K562 (cell line): ENCODE results near the gene PRKCQ. TPM values are rescaled to one million over a fixed set of nuclear protein-coding genes. Genes with fewer than 3 reads are reported as not detected.

Experiments
- ATAC-seq: fragments of 200-7000 bp; cut with Tn5 transposase; 3 replicates; pipeline ENCODE4 v1.9.1; 2020; ENCODE audit warnings: moderate library complexity
- BruUV-seq: library from RNA; stranded (reverse); fragments of 400-500 nt; replicated peaks from 2 replicates; lab custom pipeline; 2021; lab: Mats Ljungman, UMichigan
- CTCF ChIA-PET: fragments of 300-600 bp; formaldehyde crosslinking; extraction: SDS; loops from one replicate; lab custom pipeline; 2021; ENCODE audit warnings: low intra/inter-chr PET ratio; lab: Yijun Ruan, JAX
- POLR2A ChIA-PET: fragments of 300-600, 350-650 bp; sonication (Branson Sonifier 250); formaldehyde crosslinking; extraction: SDS; loops from one replicate; lab custom pipeline; 2021; ENCODE audit warnings: antibody characterized with exemption, inconsistent platforms; lab: Yijun Ruan, JAX
- DNase-seq, 4 experiments: peaks; one replicate each; pipeline versions ENCODE4 v3.0.0 to v3.0.0-alpha.2; 2011 to 2018; ENCODE audit warnings: low spot score in 3 of 4, mixed read lengths in 3 of 4; ENCODE audit errors: extremely low read depth in 1 of 4
- FAIRE-seq: peaks from 2 replicates; lab custom pipeline; 2011; peaks lifted over from hg19 to GRCh38; lab: Jason Lieb, UNC
- H2AFZ ChIP-seq: 2 replicates; pipeline ENCODE4 v1.6.0; 2011; ENCODE audit warnings: low read depth, low read length, control low read depth, inconsistent platforms
- H3K27ac ChIP-seq: fragments of 200-600 bp; 3 replicates; pipeline ENCODE4 v1.8.0; 2011; ENCODE audit warnings: low read depth, mild to moderate bottlenecking, control low read depth, inconsistent platforms, low read length, moderate library complexity, mixed read lengths; ENCODE audit errors: extremely low read depth
- H3K27me3 ChIP-seq, 2 experiments: fragments of 300-600 bp in 1 of 2; 2 replicates in 1 of 2; 3 replicates in 1 of 2; pipeline versions ENCODE4 v1.6.0 to v1.8.0; 2011; ENCODE audit warnings: inconsistent platforms in 2 of 2, low read length in 2 of 2, mild to moderate bottlenecking in 1 of 2, mixed read lengths in 1 of 2, moderate library complexity in 1 of 2; ENCODE audit not compliant: control insufficient read depth in 2 of 2, insufficient read depth in 2 of 2
- H3K36me3 ChIP-seq: fragments of 300-600 bp; 3 replicates; pipeline ENCODE4 v1.8.0; 2011; ENCODE audit warnings: mild to moderate bottlenecking, low read length, inconsistent platforms; ENCODE audit not compliant: control insufficient read depth, insufficient read depth
- H3K4me1 ChIP-seq, 2 experiments: fragments of 200-600 bp in 1 of 2; replicated peaks in 1 of 2; 2 replicates in 1 of 2; 3 replicates in 1 of 2; pipeline versions ENCODE4 v1.5.1 to v1.8.0; 2011; ENCODE audit warnings: inconsistent platforms in 2 of 2, low read length in 2 of 2, mild to moderate bottlenecking in 1 of 2, mixed read lengths in 1 of 2, moderate library complexity in 1 of 2; ENCODE audit not compliant: control insufficient read depth in 2 of 2, insufficient read depth in 2 of 2
- H3K4me2 ChIP-seq: 2 replicates; pipeline ENCODE4 v1.6.1; 2011; ENCODE audit warnings: low read length, control low read depth, inconsistent platforms, mixed read lengths; ENCODE audit not compliant: insufficient read depth
- H3K4me3 ChIP-seq: fragments of 200-600 bp; sonication (generic), shearing (Covaris generic); 2 replicates; pipeline ENCODE4 v1.5.1; 2016; ENCODE audit warnings: control low read depth, inconsistent platforms
- H3K79me2 ChIP-seq: fragments of 200-600 bp; 3 replicates; pipeline ENCODE4 v1.8.0; 2011; ENCODE audit warnings: low read length, inconsistent platforms; ENCODE audit not compliant: control insufficient read depth, insufficient read depth
- H3K9ac ChIP-seq, 2 experiments: 2 replicates each; pipeline versions ENCODE4 v1.6.0 to v1.6.1; 2011; ENCODE audit warnings: low read depth in 2 of 2, low read length in 2 of 2, control low read depth in 1 of 2, inconsistent platforms in 1 of 2, mild to moderate bottlenecking in 1 of 2, mixed read lengths in 1 of 2; ENCODE audit not compliant: insufficient read depth in 1 of 2
- H3K9me1 ChIP-seq: one replicate; pipeline ENCODE4 v1.6.0; 2011; ENCODE audit warnings: inconsistent platforms, mild to moderate bottlenecking, low read length, moderate library complexity; ENCODE audit not compliant: control insufficient read depth, insufficient read depth
- H3K9me3 ChIP-seq: replicated peaks from 2 replicates; pipeline ENCODE4 v1.5.1; 2011; ENCODE audit warnings: low read depth, low read length, inconsistent platforms; ENCODE audit not compliant: control insufficient read depth, insufficient read depth
- H4K20me1 ChIP-seq: replicated peaks from 2 replicates; pipeline ENCODE4 v1.6.1; 2011; ENCODE audit warnings: low read length, inconsistent platforms, mixed read lengths; ENCODE audit not compliant: control insufficient read depth, insufficient read depth
- CBX2 ChIP-seq: fragments of 200-600 bp; sonication (generic); IDR thresholded peaks from one replicate; pipeline ENCODE4 v1.6.1; 2012; ENCODE audit warnings: mild to moderate bottlenecking, low read length, inconsistent platforms; ENCODE audit not compliant: insufficient read depth, poor library complexity, severe bottlenecking
- CBX5 ChIP-seq: IDR thresholded peaks from 2 replicates; pipeline ENCODE4 v1.6.1; 2014; ENCODE audit warnings: low read depth, borderline replicate concordance
- HDGF ChIP-seq: fragments of 450-650 bp; IDR thresholded peaks from 2 replicates; pipeline ENCODE4 v1.6.1; 2016
- NELFE ChIP-seq: IDR thresholded peaks from 2 replicates; pipeline ENCODE4 v1.6.1; 2011; ENCODE audit warnings: mild to moderate bottlenecking; ENCODE audit not compliant: insufficient read depth, insufficient read length
- SNIP1 ChIP-seq: fragments of 450-650 bp; IDR thresholded peaks from 2 replicates; pipeline ENCODE4 v1.7.1; 2017; ENCODE audit warnings: low read depth, mild to moderate bottlenecking
- YBX1 ChIP-seq: fragments of 450-650 bp; IDR thresholded peaks from 2 replicates; pipeline ENCODE4 v1.7.1; 2016; ENCODE audit warnings: mild to moderate bottlenecking
- ZNF184 ChIP-seq: sonication (generic); formaldehyde crosslinking; IDR thresholded peaks from 2 replicates; pipeline ENCODE4 v1.5.0; 2020; ENCODE audit warnings: missing genetic modification reagents
- ZNF217 ChIP-seq: sonication (generic); formaldehyde crosslinking; IDR thresholded peaks from 2 replicates; pipeline ENCODE4 v1.8.0; 2022; ENCODE audit warnings: mild to moderate bottlenecking, missing genetic modification reagents
- ZNF644 ChIP-seq: fragments of 200-800 bp; sonication (Bioruptor generic); IDR thresholded peaks from 2 replicates; pipeline ENCODE4 v1.6.1; 2016; ENCODE audit warnings: low read depth, missing genetic modification characterization, missing compliant biosample characterization
- ZNF780A ChIP-seq: fragments of 250-450 bp; sonication (Bioruptor Pico); IDR thresholded peaks from 2 replicates; pipeline ENCODE4 v1.5.0; 2021; ENCODE audit warnings: mild to moderate bottlenecking
- WGBS: fragments of 100-300 bp; shearing (Covaris generic); methylation state at CpG from one replicate; pipeline ENCODE4 v1.1.6; 2016; ENCODE audit warnings: low coverage, mixed read lengths; ENCODE audit not compliant: insufficient coverage; ENCODE audit errors: missing lambda C conversion rate; 5-methylcytosine and 5-hydroxymethylcytosine counted together
- in situ Hi-C: fragments of 300-500 bp; cut with MboI; formaldehyde crosslinking; loops from 4 replicates; pipeline ENCODE4 v1.15.0; 2018; ENCODE audit warnings: inconsistent platforms, mixed read lengths
- intact Hi-C: fragments of 100-400 bp; cut with micrococcal nuclease; formaldehyde crosslinking; loops from 2 replicates; pipeline ENCODE4 v1.14.2; 2022
- polyA plus RNA-seq, 8 experiments: library from polyadenylated mRNA; depleted of rRNA in 4 of 8; stranded (reverse) in 5 of 8; unstranded in 3 of 8; fragments of >200 nt; fragmentation: Nextera tagmentation in 2 of 8; fragmentation: Illumina TruSeq in 1 of 8; extraction: Ambion mirVana in 2 of 8; extraction: Trizol in 1 of 8; gene quantifications; 2 replicates each; pipeline versions ENCODE4 v1.2.1 to v1.2.3, GENCODE V29; 2011 to 2014; ENCODE audit warnings: inconsistent platforms in 1 of 8, missing spikeins in 1 of 8
- total RNA-seq, 7 experiments: library from RNA; depleted of rRNA in 6 of 7; stranded (reverse); fragments of >200 nt in 6 of 7; fragmentation: Illumina TruSeq in 2 of 7; extraction: Trizol in 2 of 7; gene quantifications; 2 replicates each; pipeline versions ENCODE4 v1.2.1 to v1.2.3, GENCODE V29; 2011 to 2021; ENCODE audit warnings: low replicate concordance in 1 of 7
- TF ChIP-seq, protein P1 (sequence below): fragments of 450-650 bp; formaldehyde crosslinking; conservative IDR thresholded peaks from 2 replicates; pipeline ENCODE4 v1.4.0; 2022; ENCODE audit warnings: mild to moderate bottlenecking, missing genetic modification characterization
- TF ChIP-seq, protein P2 (sequence below): fragments of 250-450 bp; sonication (Bioruptor Pico); IDR thresholded peaks from 2 replicates; pipeline ENCODE4 v1.8.0; 2022; ENCODE audit warnings: moderate library complexity, mild to moderate bottlenecking, inconsistent platforms

PRKCQ gene
- total and polyA plus RNA-seq, 9 of the 15 experiments (the other 6 are each of a cell fraction or from before 2014, with no cell fraction given) = 4.4 to 23.3 (median 14.6) TPM

DNA sequence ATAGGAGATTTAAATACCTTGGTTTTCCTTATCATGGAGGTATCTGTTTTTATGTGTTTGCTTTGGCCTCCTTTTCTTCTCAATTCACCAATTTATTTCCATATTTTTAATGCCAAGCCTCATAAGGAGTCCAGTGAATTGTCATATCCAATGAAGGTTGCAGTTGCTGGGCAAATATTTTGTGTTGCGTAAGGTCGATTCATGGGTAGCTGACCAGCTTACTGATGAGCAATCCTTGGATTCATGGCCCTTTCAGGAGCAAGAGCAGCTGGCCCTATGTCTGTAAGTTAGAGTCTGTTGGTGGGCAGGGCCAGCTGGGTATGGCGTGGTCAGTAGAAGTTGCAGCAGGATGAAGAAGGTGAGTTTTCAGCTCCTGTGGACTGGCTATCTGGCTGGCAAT is 194.4 kb downstream of the PRKCQ start:
- H2AFZ ChIP-seq = no peak overlapping the region
- FAIRE-seq (no peak), ATAC-seq (no peak), DNase-seq (no peak)
- no peaks in the 10 kb centered on the region for H3K79me2 ChIP-seq
- no peak overlapping the region for H3K4me2 ChIP-seq
- TF ChIP-seq CBX5 = no peak
- TF ChIP-seq HDGF = no peak
- TF ChIP-seq CBX2 = no peak
- no peak for TF ChIP-seq ZNF644
- no peak for TF ChIP-seq ZNF184
- TF ChIP-seq YBX1 = no peak
- no peak for TF ChIP-seq SNIP1
- TF ChIP-seq ZNF217 (CRISPR knock-in tag) = no peak
- TF ChIP-seq ZNF780A (CRISPR knock-in tag) = no peak
- TF ChIP-seq, protein P1, sequence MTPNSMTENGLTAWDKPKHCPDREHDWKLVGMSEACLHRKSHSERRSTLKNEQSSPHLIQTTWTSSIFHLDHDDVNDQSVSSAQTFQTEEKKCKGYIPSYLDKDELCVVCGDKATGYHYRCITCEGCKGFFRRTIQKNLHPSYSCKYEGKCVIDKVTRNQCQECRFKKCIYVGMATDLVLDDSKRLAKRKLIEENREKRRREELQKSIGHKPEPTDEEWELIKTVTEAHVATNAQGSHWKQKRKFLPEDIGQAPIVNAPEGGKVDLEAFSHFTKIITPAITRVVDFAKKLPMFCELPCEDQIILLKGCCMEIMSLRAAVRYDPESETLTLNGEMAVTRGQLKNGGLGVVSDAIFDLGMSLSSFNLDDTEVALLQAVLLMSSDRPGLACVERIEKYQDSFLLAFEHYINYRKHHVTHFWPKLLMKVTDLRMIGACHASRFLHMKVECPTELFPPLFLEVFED (CRISPR knock-in tag) = no peak
- TF ChIP-seq, protein P2, sequence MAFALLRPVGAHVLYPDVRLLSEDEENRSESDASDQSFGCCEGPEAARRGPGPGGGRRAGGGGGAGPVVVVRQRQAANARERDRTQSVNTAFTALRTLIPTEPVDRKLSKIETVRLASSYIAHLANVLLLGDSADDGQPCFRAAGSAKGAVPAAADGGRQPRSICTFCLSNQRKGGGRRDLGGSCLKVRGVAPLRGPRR (CRISPR knock-in tag) = no peak
- no peak for TF ChIP-seq NELFE
- H3K27ac ChIP-seq = no peak overlapping the region
- no peaks in the 10 kb centered on the region for H4K20me1 ChIP-seq
- no peaks in the 10 kb centered on the region for H3K9me1 ChIP-seq
- intact Hi-C loops = no loop called here
- H3K27me3 ChIP-seq = peaks cover 10 to 38% of the 10 kb centered on the region in 2 experiments; a peak in 4 of 5 replicates
- in situ Hi-C loops = loop anchor here (25.0 kb wide), 1 partner anchor 448 kb away; no protein-coding TSS in a partner anchor
- WGBS = 14% methylated on average over 3 of the region's 3 CpGs
- H3K4me1 ChIP-seq = no peaks in the 10 kb centered on the region; a peak in 1 of 5 replicates
- H3K9me3 ChIP-seq = no peaks in the 10 kb centered on the region; the same call in 1 of the 2 replicates
- ChIA-PET POLR2A (interaction anchor here (0.6 kb wide), 1 partner anchor 733 kb away, joined by 5 read pairs; no protein-coding TSS in a partner anchor), CTCF (no interaction called here)
- H3K36me3 ChIP-seq = no peaks in the 10 kb centered on the region
- H3K9ac ChIP-seq = no peak overlapping the region
- no TSS peak for BruUV-seq
- no peak overlapping the region for H3K4me3 ChIP-seq
